H9 (cell line): ENCODE data around the gene PDZD7. TPM values are rescaled to one million over a fixed set of nuclear protein-coding genes. Genes with fewer than 3 reads are reported as not detected.

ENCODE experiments used
- DNase-seq: peaks from one replicate; pipeline ENCODE4 v3.0.0-alpha.2; 2017
- H2AFZ ChIP-seq: one replicate; pipeline ENCODE4 v1.6.1; 2013; ENCODE audit warnings: mild to moderate bottlenecking, low read length, control low read depth, moderate library complexity
- H2AK5ac ChIP-seq: 2 replicates; pipeline ENCODE4 v1.6.1; 2013; ENCODE audit warnings: low read length, control low read depth, mixed read lengths; ENCODE audit not compliant: insufficient read length
- H2BK120ac ChIP-seq: one replicate; pipeline ENCODE4 v1.6.1; 2013; ENCODE audit warnings: low read depth, mild to moderate bottlenecking, low read length, control low read depth, inconsistent platforms; ENCODE audit not compliant: poor library complexity, severe bottlenecking
- H2BK12ac ChIP-seq: 2 replicates; pipeline ENCODE4 v1.6.1; 2013; ENCODE audit warnings: low read length, control low read depth, mixed read lengths, low read depth; ENCODE audit not compliant: insufficient read length
- H2BK15ac ChIP-seq: 2 replicates; pipeline ENCODE4 v1.6.1; 2013; ENCODE audit warnings: low read depth, low read length, control low read depth
- H2BK20ac ChIP-seq: one replicate; pipeline ENCODE4 v1.6.1; 2013; ENCODE audit warnings: low read depth, mild to moderate bottlenecking, low read length, control low read depth, inconsistent platforms; ENCODE audit not compliant: poor library complexity, severe bottlenecking
- H2BK5ac ChIP-seq: 2 replicates; pipeline ENCODE4 v1.6.1; 2013; ENCODE audit warnings: low read length, control low read depth, mixed read lengths; ENCODE audit not compliant: insufficient read length
- H3K14ac ChIP-seq: 2 replicates; pipeline ENCODE4 v1.6.1; 2013; ENCODE audit warnings: low read length, control low read depth; ENCODE audit not compliant: insufficient read depth
- H3K18ac ChIP-seq: 2 replicates; pipeline ENCODE4 v1.6.1; 2013; ENCODE audit warnings: low read depth, mild to moderate bottlenecking, mixed read lengths, low read length, control low read depth; ENCODE audit not compliant: insufficient read length
- H3K23ac ChIP-seq: 2 replicates; pipeline ENCODE4 v1.6.1; 2013; ENCODE audit warnings: low read length, control low read depth, mixed read lengths, low read depth; ENCODE audit not compliant: insufficient read length
- H3K23me2 ChIP-seq: 2 replicates; pipeline ENCODE4 v1.6.1; 2013; ENCODE audit warnings: low read depth, mild to moderate bottlenecking, mixed read lengths, low read length, control low read depth; ENCODE audit not compliant: insufficient read length, poor library complexity, severe bottlenecking
- H3K27ac ChIP-seq: 2 replicates; pipeline ENCODE4 v1.5.1; 2013; ENCODE audit warnings: low read length, control low read depth, mixed read lengths, low read depth; ENCODE audit not compliant: insufficient read length
- H3K27me3 ChIP-seq: 2 replicates; pipeline ENCODE4 v1.6.1; 2013; ENCODE audit warnings: low read length, control low read depth, inconsistent platforms; ENCODE audit not compliant: insufficient read depth
- H3K4ac ChIP-seq: 2 replicates; pipeline ENCODE4 v1.6.1; 2013; ENCODE audit warnings: low read depth, mild to moderate bottlenecking, control low read depth, inconsistent platforms, low read length, moderate library complexity
- H3K4me1 ChIP-seq: 2 replicates; pipeline ENCODE4 v1.6.1; 2013; ENCODE audit warnings: low read length, control low read depth, inconsistent platforms; ENCODE audit not compliant: insufficient read depth
- H3K4me2 ChIP-seq: 2 replicates; pipeline ENCODE4 v1.6.1; 2013; ENCODE audit warnings: low read length, control low read depth, mixed read lengths; ENCODE audit not compliant: insufficient read length, insufficient read depth
- H3K56ac ChIP-seq: 2 replicates; pipeline ENCODE4 v1.6.1; 2013; ENCODE audit warnings: low read depth, mild to moderate bottlenecking, mixed read lengths, low read length, control low read depth; ENCODE audit not compliant: insufficient read length
- H3K79me1 ChIP-seq: 2 replicates; pipeline ENCODE4 v1.6.1; 2013; ENCODE audit warnings: low read depth, mild to moderate bottlenecking, moderate library complexity, low read length, control low read depth, inconsistent platforms; ENCODE audit not compliant: insufficient read depth, poor library complexity, severe bottlenecking
- H3K79me2 ChIP-seq: 2 replicates; pipeline ENCODE4 v1.6.1; 2013; ENCODE audit warnings: low read length, control low read depth, inconsistent platforms; ENCODE audit not compliant: insufficient read depth
- H3K9ac ChIP-seq: 2 replicates; pipeline ENCODE4 v1.6.1; 2013; ENCODE audit warnings: low read length, control low read depth, mixed read lengths; ENCODE audit not compliant: insufficient read length; ENCODE audit errors: extremely low read depth
- H3K9me3 ChIP-seq: one replicate; pipeline ENCODE4 v1.6.1; 2013; ENCODE audit warnings: low read depth, low read length, inconsistent platforms; ENCODE audit not compliant: control insufficient read depth
- H3T11ph ChIP-seq: one replicate; pipeline ENCODE4 v1.6.1; 2013; ENCODE audit warnings: mild to moderate bottlenecking, low read length, control low read depth, inconsistent platforms
- H4K20me1 ChIP-seq: one replicate; pipeline ENCODE4 v1.6.1; 2013; ENCODE audit not compliant: control insufficient read depth, insufficient read length, insufficient read depth
- H4K5ac ChIP-seq: 2 replicates; pipeline ENCODE4 v1.6.1; 2013; ENCODE audit warnings: low read depth, mild to moderate bottlenecking, mixed read lengths, low read length, control low read depth; ENCODE audit not compliant: insufficient read length
- H4K8ac ChIP-seq: replicated peaks from 2 replicates; pipeline ENCODE4 v1.6.1; 2013; ENCODE audit warnings: low read length, control low read depth, mixed read lengths, low read depth; ENCODE audit not compliant: insufficient read length
- H4K91ac ChIP-seq: 2 replicates; pipeline ENCODE4 v1.6.1; 2013; ENCODE audit warnings: low read depth, mild to moderate bottlenecking, moderate library complexity, mixed read lengths, low read length, control low read depth; ENCODE audit not compliant: insufficient read length
- H3K27ac Mint-ChIP-seq, 3 experiments: 2 replicates in 2 of 3; 3 replicates in 1 of 3; pipeline ENCODE4 v1.8.0; 2020 to 2021; ENCODE audit warnings: mixed read lengths in 3 of 3, mild to moderate bottlenecking in 1 of 3, moderate library complexity in 1 of 3
- H3K27me3 Mint-ChIP-seq: 2 replicates; pipeline ENCODE4 v1.8.0; 2021; ENCODE audit warnings: low read depth, mild to moderate bottlenecking, moderate library complexity, mixed read lengths
- H3K36me3 Mint-ChIP-seq, 3 experiments: 2 replicates in 2 of 3; 3 replicates in 1 of 3; pipeline ENCODE4 v1.8.0; 2020 to 2021; ENCODE audit warnings: low read depth in 3 of 3, mixed read lengths in 3 of 3; ENCODE audit not compliant: insufficient read depth in 1 of 3
- H3K4me1 Mint-ChIP-seq, 2 experiments: 2 replicates each; pipeline ENCODE4 v1.8.0; 2020; ENCODE audit warnings: mixed read lengths in 2 of 2
- H3K4me3 Mint-ChIP-seq, 2 experiments: 2 replicates in 1 of 2; 3 replicates in 1 of 2; pipeline ENCODE4 v1.8.0; 2020 to 2021; ENCODE audit warnings: mild to moderate bottlenecking in 2 of 2, mixed read lengths in 2 of 2, moderate library complexity in 1 of 2
- H3K9me3 Mint-ChIP-seq, 2 experiments: 2 replicates in 1 of 2; 3 replicates in 1 of 2; pipeline ENCODE4 v1.8.0; 2020; ENCODE audit warnings: mild to moderate bottlenecking in 2 of 2, mixed read lengths in 2 of 2, moderate library complexity in 1 of 2
- WGBS: extraction: QIAGEN DNeasy Blood & Tissue Kit; methylation state at CpG from one replicate; pipeline ENCODE4 v1.1.7; 2013; ENCODE audit warnings: missing lambda C conversion rate, low lambda C conversion rate, mixed read lengths; ENCODE audit not compliant: insufficient read length; ENCODE audit errors: extremely low coverage; 5-methylcytosine and 5-hydroxymethylcytosine counted together
- total RNA-seq: library from RNA; stranded (reverse); gene quantifications from 2 replicates; pipeline ENCODE4 v1.2.1, GENCODE V29; 2021
- TF ChIP-seq, protein P1 (sequence below): fragments of 200-600 bp; sonication (generic); conservative IDR thresholded peaks from 3 replicates; pipeline ENCODE4 v1.8.0; 2021; ENCODE audit warnings: antibody characterized with exemption, mild to moderate bottlenecking

PDZD7 gene
- total RNA-seq, 1 experiment from 2014 or later: 2.0 TPM

DNA sequence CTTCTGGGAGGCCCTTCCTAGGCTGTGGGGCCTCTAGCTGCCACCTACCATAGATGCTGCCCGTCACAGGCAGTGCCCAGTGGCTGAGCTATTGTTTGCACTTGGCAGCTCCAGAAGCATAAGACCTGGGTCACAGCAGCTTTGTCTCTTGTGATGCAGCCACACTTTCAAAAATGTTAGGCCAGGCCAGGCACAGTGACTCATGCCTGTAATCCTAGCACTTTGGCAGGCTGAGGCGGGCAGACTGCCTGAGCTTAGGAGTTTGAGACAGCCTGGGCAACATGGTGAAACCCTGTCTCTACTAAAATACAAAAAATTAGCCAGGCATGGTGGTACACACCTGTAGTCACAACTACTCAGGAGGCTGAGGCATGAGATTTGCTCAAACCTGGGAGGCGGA lies 21.4 kb upstream of the PDZD7 start:
- Histone ChIP-seq H2BK15ac (no peak overlapping the region), H3K4ac (no peak overlapping the region), H3K27me3 (peaks cover 35% of the 10 kb centered on the region), H4K91ac (no peak overlapping the region), H4K5ac (no peak overlapping the region), H2BK120ac (no peak overlapping the region), H2BK5ac (no peak overlapping the region), H2BK12ac (no peak overlapping the region), H3T11ph (no peak overlapping the region), H3K9me3 (no peaks in the 10 kb centered on the region), H3K79me1 (no peaks in the 10 kb centered on the region), H3K9ac (no peak overlapping the region), H2AK5ac (no peak overlapping the region), H2BK20ac (no peak overlapping the region), H4K20me1 (peaks cover 5% of the 10 kb centered on the region), H3K27ac (no peak overlapping the region), H3K23ac (no peak overlapping the region), H3K4me2 (no peak overlapping the region), H3K23me2 (peaks cover 7% of the 10 kb centered on the region), H2AFZ (no peak overlapping the region), H3K79me2 (no peaks in the 10 kb centered on the region), H3K14ac (no peak overlapping the region), H3K18ac (no peak overlapping the region), H3K4me1 (peaks cover 5% of the 10 kb centered on the region; the same call in 1 of the 2 replicates), H3K56ac (no peak overlapping the region), H4K8ac (no peak overlapping the region)
- Mint-ChIP-seq H3K27ac (peak overlapping the region in 1 of 3 experiments; percentile 27; a peak in 1 of 7 replicates), H3K4me3 (no peak overlapping the region), H3K36me3 (peaks cover 0 to 13% (median 5%) of the 10 kb centered on the region in 3 experiments; a peak in 3 of 7 replicates), H3K9me3 (no peaks in the 10 kb centered on the region; a peak in 1 of 5 replicates), H3K27me3 (peaks cover 49% of the 10 kb centered on the region), H3K4me1 (peaks cover 27 to 32% of the 10 kb centered on the region in 2 experiments)
- no CpG with 5 or more reads among the region's 3 CpGs for WGBS
- TF ChIP-seq, protein P1, sequence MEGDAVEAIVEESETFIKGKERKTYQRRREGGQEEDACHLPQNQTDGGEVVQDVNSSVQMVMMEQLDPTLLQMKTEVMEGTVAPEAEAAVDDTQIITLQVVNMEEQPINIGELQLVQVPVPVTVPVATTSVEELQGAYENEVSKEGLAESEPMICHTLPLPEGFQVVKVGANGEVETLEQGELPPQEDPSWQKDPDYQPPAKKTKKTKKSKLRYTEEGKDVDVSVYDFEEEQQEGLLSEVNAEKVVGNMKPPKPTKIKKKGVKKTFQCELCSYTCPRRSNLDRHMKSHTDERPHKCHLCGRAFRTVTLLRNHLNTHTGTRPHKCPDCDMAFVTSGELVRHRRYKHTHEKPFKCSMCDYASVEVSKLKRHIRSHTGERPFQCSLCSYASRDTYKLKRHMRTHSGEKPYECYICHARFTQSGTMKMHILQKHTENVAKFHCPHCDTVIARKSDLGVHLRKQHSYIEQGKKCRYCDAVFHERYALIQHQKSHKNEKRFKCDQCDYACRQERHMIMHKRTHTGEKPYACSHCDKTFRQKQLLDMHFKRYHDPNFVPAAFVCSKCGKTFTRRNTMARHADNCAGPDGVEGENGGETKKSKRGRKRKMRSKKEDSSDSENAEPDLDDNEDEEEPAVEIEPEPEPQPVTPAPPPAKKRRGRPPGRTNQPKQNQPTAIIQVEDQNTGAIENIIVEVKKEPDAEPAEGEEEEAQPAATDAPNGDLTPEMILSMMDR: no peak
- no peak for DNase-seq
